ENCODE results near the gene PRKAG2. TPM values are rescaled to one million over a fixed set of nuclear protein-coding genes. Genes with fewer than 3 reads are reported as not detected.
A peak's percentile ranks its signal among the peaks of the same experiment; 100 is the strongest.

The PRKAG2 gene
- total and polyA plus RNA-seq, 8 donors: 7.4 to 16.7 (median 9.2) TPM

DNA sequence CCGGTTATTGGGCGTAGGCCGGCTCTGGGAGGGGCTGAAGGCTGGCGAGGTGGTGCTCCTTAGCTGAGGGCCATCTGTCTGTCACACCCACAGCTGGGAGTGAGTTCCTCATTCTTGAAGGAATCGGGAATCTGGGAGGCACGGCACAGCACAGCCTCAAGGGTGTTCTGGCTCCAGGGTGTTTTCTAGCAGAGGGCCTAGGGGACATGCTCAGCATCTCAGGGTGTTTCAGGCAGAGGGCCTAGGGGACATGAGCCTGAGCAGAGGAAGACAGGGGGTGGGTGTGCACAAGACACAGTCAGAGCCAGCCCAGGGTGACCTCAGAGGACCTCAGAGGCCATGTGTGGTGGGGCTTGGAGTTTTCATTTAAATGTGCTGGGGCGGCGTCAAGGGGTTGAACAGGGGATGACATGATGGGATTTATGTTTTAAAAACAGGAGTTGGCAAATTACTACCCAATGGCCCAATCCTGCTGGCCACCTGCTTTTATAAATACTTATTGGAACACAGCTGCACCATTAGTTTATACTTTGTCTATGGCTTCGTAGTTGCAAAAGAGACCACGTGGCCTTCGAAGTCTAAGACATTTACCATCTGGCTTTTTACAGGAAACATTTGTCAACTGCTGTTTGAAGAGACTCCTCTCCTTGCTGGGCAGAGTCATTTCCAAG is 121.6 kb downstream of the PRKAG2 start:
- 83 to 93% methylated on average over 11 of the region's 11 CpGs for WGBS, 2 donors
- intact Hi-C loops (cut with DNase I): loop anchor here in 2 of 3 donors (5.0 to 10.0 kb wide), 2 partner anchors 128 to 130 kb away; no protein-coding TSS in a partner anchor
- TF ChIP-seq, protein P1, sequence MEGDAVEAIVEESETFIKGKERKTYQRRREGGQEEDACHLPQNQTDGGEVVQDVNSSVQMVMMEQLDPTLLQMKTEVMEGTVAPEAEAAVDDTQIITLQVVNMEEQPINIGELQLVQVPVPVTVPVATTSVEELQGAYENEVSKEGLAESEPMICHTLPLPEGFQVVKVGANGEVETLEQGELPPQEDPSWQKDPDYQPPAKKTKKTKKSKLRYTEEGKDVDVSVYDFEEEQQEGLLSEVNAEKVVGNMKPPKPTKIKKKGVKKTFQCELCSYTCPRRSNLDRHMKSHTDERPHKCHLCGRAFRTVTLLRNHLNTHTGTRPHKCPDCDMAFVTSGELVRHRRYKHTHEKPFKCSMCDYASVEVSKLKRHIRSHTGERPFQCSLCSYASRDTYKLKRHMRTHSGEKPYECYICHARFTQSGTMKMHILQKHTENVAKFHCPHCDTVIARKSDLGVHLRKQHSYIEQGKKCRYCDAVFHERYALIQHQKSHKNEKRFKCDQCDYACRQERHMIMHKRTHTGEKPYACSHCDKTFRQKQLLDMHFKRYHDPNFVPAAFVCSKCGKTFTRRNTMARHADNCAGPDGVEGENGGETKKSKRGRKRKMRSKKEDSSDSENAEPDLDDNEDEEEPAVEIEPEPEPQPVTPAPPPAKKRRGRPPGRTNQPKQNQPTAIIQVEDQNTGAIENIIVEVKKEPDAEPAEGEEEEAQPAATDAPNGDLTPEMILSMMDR (IDR thresholded peaks at IDR 0.05): no peak
- no peaks in the 10 kb centered on the region for H3K9me3 ChIP-seq
- DNase-seq: no peak
- no peak overlapping the region for H3K4me3 ChIP-seq
- ATAC-seq: no peak
- H3K36me3 ChIP-seq: no peaks in the 10 kb centered on the region
- no peak for FAIRE-seq
- peak overlapping the region in 1 of 4 donors; percentile 62 for H3K27ac ChIP-seq
- H3K27me3 ChIP-seq: no peaks in the 10 kb centered on the region
- H3K4me1 ChIP-seq: no peaks in the 10 kb centered on the region

DNA sequence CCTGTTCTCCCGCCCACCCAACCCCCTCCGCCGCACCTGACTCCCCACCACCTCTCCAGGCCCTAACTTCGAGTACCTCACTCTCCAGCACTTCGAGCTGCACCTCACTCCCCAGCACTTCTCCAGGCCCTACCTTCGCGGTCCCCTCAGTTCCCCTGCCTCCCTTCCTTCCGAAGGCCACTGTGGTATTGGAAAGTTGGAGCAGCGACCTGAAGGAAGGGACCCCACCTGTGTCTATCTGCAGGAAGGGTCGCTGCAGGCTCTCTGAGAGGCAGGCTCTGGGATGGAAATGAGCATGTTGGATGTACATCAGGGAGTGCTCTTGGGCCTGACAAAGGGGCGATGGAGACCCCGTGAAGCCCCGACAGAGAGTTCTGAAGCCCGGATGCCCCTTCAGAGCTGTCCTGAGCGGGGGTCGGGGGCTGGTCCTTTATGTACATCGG is 122.2 kb downstream of the PRKAG2 start:
- H3K36me3 ChIP-seq: no peaks in the 10 kb centered on the region
- no peak for FAIRE-seq
- no peaks in the 10 kb centered on the region for H3K4me1 ChIP-seq
- peak overlapping the region; percentile 52 to 67 (median 62) for H3K27ac ChIP-seq
- H3K4me3 ChIP-seq: no peak overlapping the region
- DNase-seq: no peak
- TF ChIP-seq, protein P1 (IDR thresholded peaks at IDR 0.05): no peak
- 89 to 92% methylated on average over 17 of the region's 17 CpGs for WGBS, 2 donors
- intact Hi-C loops (cut with DNase I): loop anchor here in 2 of 3 donors (5.0 to 10.0 kb wide), 3 partner anchors 127 to 178 kb away; no protein-coding TSS in a partner anchor
- H3K9me3 ChIP-seq: no peaks in the 10 kb centered on the region
- H3K27me3 ChIP-seq: no peaks in the 10 kb centered on the region
- ATAC-seq: no peak

DNA sequence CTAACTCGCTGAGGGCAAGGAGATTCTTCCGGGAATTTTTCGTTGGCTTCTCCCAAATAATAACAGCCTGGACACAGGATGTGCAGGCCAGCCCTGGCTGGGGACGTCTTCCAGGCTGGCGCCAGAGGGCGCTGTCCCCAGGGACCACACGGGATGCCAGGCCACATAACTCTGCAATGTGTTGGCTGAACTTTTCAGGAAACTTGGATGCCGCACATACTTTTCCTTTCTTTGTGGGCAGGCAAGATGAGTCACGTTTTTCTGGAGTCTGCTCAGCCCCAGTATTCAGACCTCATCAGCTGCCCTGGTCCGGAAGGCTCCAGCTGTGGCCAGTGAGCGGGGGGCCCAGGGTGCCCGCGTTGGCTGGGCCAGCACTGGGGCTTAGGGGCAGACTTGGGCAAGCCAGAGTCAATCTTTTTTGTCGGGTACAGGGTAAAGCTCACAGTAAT is 122.7 kb downstream of the PRKAG2 start:
- ATAC-seq (peak; percentile 93 to 97 (median 96)), DNase-seq (peak; percentile 61 to 89 (median 84)), FAIRE-seq (no peak)
- intact Hi-C loops (cut with DNase I): loop anchor here in 1 of 3 donors (5.0 to 10.0 kb wide), 2 partner anchors 129 to 178 kb away; no protein-coding TSS in a partner anchor
- no peaks in the 10 kb centered on the region for H3K36me3 ChIP-seq
- 30% methylated on average over 14 of the region's 14 CpGs for WGBS, 2 donors
- H3K9me3 ChIP-seq: no peaks in the 10 kb centered on the region
- H3K4me3 ChIP-seq: no peak overlapping the region
- TF ChIP-seq, protein P1 (IDR thresholded peaks at IDR 0.05): peak; percentile 81 to 84 (median 82)
- H3K27me3 ChIP-seq: no peaks in the 10 kb centered on the region
- no peaks in the 10 kb centered on the region for H3K4me1 ChIP-seq
- H3K27ac ChIP-seq: peak overlapping the region; percentile 52 to 67 (median 62)

DNA sequence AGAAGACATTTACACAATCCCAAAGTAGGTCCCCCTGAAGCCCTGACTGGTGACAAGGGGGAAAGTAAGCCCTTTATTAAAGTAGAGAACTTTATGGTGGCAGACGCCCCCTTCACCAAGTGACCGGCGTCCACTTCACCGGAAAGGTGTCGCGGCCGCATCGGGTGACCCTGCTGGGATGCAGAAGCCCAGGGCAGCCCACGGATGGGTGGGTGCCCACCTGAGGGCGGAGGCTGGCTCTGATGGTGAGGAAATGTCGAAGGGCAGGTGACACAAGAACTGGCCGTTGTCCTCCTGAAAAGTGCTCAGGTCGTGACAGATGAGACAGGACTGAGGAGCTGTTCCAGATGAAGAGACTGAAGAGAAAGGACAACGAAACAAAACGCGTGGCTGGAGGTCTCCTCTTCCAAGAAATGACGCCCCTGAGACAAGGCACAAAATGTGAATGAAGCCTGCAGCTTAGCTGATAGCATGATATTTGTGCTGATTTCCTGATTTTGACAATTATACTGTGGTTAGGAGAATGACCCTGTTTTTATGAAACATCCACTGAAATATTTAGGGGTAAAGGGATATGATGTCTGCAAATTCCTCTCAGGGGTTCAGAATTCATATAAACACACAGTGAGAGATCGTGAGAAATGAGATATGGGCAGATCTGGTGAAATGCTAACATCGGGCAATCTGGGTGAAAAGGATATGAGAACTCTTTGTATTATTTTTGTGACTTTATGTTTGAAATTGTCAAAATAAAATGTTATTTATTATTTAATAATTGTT is 123.9 kb downstream of the PRKAG2 start:
- DNase-seq: no peak
- Histone ChIP-seq H3K27me3 (no peaks in the 10 kb centered on the region), H3K4me3 (no peak overlapping the region), H3K4me1 (no peaks in the 10 kb centered on the region), H3K36me3 (no peaks in the 10 kb centered on the region), H3K9me3 (no peaks in the 10 kb centered on the region), H3K27ac (no peak overlapping the region)
- TF ChIP-seq, protein P1 (IDR thresholded peaks at IDR 0.05): no peak
- no peak for ATAC-seq
- FAIRE-seq: no peak
- intact Hi-C loops (cut with DNase I): loop anchor here in 1 of 3 donors (5.0 to 10.0 kb wide), 2 partner anchors 128 to 179 kb away; no protein-coding TSS in a partner anchor
- WGBS, 2 donors: 92 to 94% methylated on average over 19 of the region's 19 CpGs
